ENCODE results near the gene METRNL. TPM values are rescaled to one million over a fixed set of nuclear protein-coding genes. Genes with fewer than 3 reads are reported as not detected.
"Not testable (repeated sequence)": the region's sequence is repeated elsewhere in the genome, so short reads cannot be mapped to it uniquely, and the experiment has no call there.

METRNL gene
- total RNA-seq, 2 experiments from 2014 or later = 23.3 to 24.1 TPM

- POLR2A ChIA-PET = interaction anchor here (1.0 kb wide), 1 partner anchor 16 kb away, joined by 3 read pairs; no protein-coding TSS in a partner anchor
- H3K4me3 Mint-ChIP-seq = no peak overlapping the region
- H3K4me1 Mint-ChIP-seq (ENCODE audit: low read depth) = no peaks in the 10 kb centered on the region
Observed at GRCh38 chr17:83132251-83133081, 53.1 kb downstream of the METRNL start.

DNA sequence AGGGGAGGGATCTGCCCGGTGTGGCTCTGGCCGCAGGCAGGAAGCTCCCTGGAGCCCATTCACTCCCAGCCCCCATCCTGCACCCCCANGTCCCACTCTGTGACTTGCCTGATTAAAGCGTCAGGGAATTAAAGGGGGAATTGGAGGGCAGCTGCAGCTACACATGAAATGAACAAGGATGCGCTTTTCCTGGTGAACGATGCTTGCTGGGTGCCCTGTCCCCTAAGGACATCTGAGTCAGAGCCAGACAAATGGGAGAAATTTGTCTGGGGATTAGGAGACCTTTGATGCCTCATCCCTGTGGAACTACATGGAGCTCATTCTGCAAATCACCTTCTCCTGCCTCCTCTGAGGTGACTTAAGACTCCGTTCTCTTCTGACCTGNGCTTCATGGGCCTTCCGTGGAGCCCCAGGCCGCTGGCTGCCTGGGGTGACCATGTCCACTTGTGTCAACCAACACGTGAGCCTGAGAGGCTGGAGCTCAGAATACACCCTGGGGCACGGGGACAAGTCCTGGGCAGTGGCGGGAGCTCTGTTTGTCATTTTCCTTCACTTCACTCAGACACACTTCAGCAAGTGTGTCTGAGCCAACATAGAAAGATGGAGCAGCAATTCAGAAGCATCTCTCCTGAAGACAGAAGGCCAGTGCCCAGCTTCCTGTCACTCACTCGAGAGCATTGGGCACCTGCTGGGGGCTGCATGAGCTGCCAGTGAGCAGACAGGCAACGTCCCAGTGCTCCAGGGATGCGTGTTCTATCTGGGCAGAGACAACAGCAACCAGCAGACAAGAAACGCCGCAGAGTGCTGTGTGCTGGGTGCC is 54.1 kb downstream of the METRNL start:
- DNase-seq (no peak), ATAC-seq (no peak)
- H3K4me3 Mint-ChIP-seq = no peak overlapping the region
- H3K9me3 Mint-ChIP-seq = no peaks in the 10 kb centered on the region
- no peak for TF ChIP-seq CTCF (IDR thresholded peaks at IDR 0.05)
- H3K36me3 Mint-ChIP-seq (ENCODE audit: low read depth) = no peaks in the 10 kb centered on the region
- H3K27me3 Mint-ChIP-seq = peaks cover 3% of the 10 kb centered on the region
- CTCF ChIA-PET = no interaction called here
- POLR2A ChIA-PET = interaction anchor here (0.8 kb wide), 1 partner anchor 70 kb away, joined by 3 read pairs; no protein-coding TSS in a partner anchor
- H3K4me1 Mint-ChIP-seq (ENCODE audit: low read depth) = no peaks in the 10 kb centered on the region
- H3K27ac Mint-ChIP-seq = no peak overlapping the region
- intact Hi-C loops (cut with micrococcal nuclease) = no loop called here

More at GRCh38 chr17:83132251-83133081, 53.1 kb downstream of the METRNL start:
- Mint-ChIP-seq H3K36me3 (ENCODE audit: low read depth) (no peaks in the 10 kb centered on the region), H3K27me3 (peaks cover 3% of the 10 kb centered on the region), H3K9me3 (no peaks in the 10 kb centered on the region), H3K27ac (no peak overlapping the region)
- CTCF ChIA-PET = no interaction called here
- DNase-seq (no peak), ATAC-seq (no peak)
- no peak for TF ChIP-seq CTCF (IDR thresholded peaks at IDR 0.05)
- intact Hi-C loops (cut with micrococcal nuclease) = no loop called here

DNA sequence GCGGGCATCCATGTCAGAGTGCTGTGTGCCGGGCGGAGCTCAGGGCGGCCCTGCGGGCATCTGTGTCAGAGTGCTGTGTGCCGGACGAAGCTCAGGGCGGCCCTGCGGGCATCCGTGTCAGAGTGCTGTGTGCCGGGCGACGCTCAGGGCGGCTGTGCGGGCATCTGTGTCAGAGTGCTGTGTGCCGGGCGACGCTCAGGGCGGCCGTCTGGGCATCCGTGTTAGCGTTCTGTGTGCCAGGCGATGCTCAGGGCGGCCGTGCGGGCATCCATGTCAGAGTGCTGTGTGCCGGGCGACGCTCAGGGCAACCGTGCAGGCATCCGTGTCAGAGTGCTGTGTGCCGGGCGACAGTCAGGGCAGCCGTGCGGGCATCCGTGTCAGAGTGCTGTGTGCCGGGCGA is 55.0 kb downstream of the METRNL start:
- H3K9me3 Mint-ChIP-seq; POLR2A ChIA-PET; DNase-seq; H3K4me1 Mint-ChIP-seq (ENCODE audit: low read depth); intact Hi-C loops (cut with micrococcal nuclease); CTCF ChIA-PET; ATAC-seq; H3K36me3 Mint-ChIP-seq (ENCODE audit: low read depth); H3K27me3 Mint-ChIP-seq; H3K4me3 Mint-ChIP-seq; H3K27ac Mint-ChIP-seq: not testable (repeated sequence)

DNA sequence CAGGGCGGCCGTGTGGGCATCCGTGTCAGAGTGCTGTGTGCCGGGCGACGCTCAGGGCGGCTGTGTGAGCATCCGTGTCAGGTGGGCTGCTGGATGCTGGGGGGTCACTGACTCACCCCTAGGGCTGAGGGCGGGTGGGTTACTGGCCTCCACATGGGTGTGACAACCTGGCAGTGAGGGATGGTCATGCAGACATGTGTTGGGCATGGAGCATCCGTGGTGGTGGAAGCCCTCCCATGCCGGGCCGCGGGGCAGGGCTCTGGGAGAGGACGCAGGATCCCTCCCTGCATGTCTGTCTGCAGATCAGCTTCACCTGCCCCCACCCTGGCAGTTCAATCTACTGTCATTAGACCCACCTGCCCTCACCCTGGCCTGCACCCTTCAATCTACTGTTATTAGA is 56.3 kb downstream of the METRNL start:
- POLR2A ChIA-PET = no interaction called here
- ATAC-seq (no peak), DNase-seq (no peak)
- intact Hi-C loops (cut with micrococcal nuclease) = no loop called here
- TF ChIP-seq CTCF (IDR thresholded peaks at IDR 0.05) = no peak
- H3K27me3 Mint-ChIP-seq = peaks cover 3% of the 10 kb centered on the region
- no peaks in the 10 kb centered on the region for H3K9me3 Mint-ChIP-seq
- H3K27ac Mint-ChIP-seq = no peak overlapping the region
- H3K4me1 Mint-ChIP-seq (ENCODE audit: low read depth) = no peaks in the 10 kb centered on the region
- CTCF ChIA-PET = no interaction called here
- no peaks in the 10 kb centered on the region for H3K36me3 Mint-ChIP-seq (ENCODE audit: low read depth)
- H3K4me3 Mint-ChIP-seq = no peak overlapping the region

DNA sequence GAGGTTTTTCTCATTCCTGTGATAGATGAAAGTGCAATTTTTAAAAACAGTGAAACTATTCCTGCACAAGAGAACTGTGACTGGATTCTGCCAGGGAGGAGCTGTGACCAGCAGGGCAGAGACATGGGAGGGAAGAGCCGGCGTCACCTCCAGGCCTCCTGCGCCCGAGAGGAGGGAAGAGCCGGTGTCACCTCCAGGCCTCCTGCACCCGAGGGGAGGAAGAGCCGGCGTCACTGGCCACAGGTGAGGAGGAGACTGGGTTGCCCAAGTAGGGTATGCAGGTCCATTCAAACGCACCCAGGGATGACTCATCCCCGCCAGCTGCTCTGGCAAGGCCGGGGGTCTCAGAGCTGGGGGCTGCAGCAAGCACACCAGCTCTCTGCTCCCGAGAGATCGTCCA is 56.7 kb downstream of the METRNL start:
- peaks cover 3% of the 10 kb centered on the region for H3K27me3 Mint-ChIP-seq
- H3K36me3 Mint-ChIP-seq (ENCODE audit: low read depth) = no peaks in the 10 kb centered on the region
- no peaks in the 10 kb centered on the region for H3K4me1 Mint-ChIP-seq (ENCODE audit: low read depth)
- no peak for TF ChIP-seq CTCF (IDR thresholded peaks at IDR 0.05)
- intact Hi-C loops (cut with micrococcal nuclease) = no loop called here
- H3K27ac Mint-ChIP-seq = no peak overlapping the region
- no peak overlapping the region for H3K4me3 Mint-ChIP-seq
- POLR2A ChIA-PET = no interaction called here
- H3K9me3 Mint-ChIP-seq = no peaks in the 10 kb centered on the region
- no peak for ATAC-seq
- CTCF ChIA-PET = no interaction called here
- no peak for DNase-seq

Data from activated CD8-positive, alpha-beta T cell treated with anti-CD3 and anti-CD28 coated beads for 36 hours (primary cell).